GM23338 (cell line): ENCODE data around the gene TEX14. TPM values are rescaled to one million over a fixed set of nuclear protein-coding genes. Genes with fewer than 3 reads are reported as not detected.
A peak's percentile ranks its signal among the peaks of the same experiment; 100 is the strongest.

Source experiments
- ATAC-seq: fragments of 200-7000 bp; cut with Tn5 transposase; 3 replicates; pipeline ENCODE4 v1.9.1; 2020
- DNase-seq: peaks from one replicate; pipeline ENCODE4 v3.0.0-alpha.2; 2015; ENCODE audit warnings: low spot score
- H2AFZ ChIP-seq: fragments of 200-600 bp; sonication (generic); 2 replicates; pipeline ENCODE4 v1.8.0; 2016; ENCODE audit warnings: antibody characterized with exemption, mild to moderate bottlenecking, moderate library complexity
- H3F3A ChIP-seq: fragments of 200-600 bp; sonication (generic); replicated peaks from 2 replicates; pipeline ENCODE4 v1.8.0; 2017; ENCODE audit warnings: antibody characterized with exemption, mixed run types, low read depth
- H3K27ac ChIP-seq: fragments of 200-600 bp; sonication (generic); 2 replicates; pipeline ENCODE4 v1.6.1; 2016; ENCODE audit warnings: low read depth
- H3K27me3 ChIP-seq: fragments of 200-600 bp; sonication (generic); 2 replicates; pipeline ENCODE4 v1.8.0; 2016; ENCODE audit warnings: mild to moderate bottlenecking, mixed run types, moderate library complexity; ENCODE audit not compliant: insufficient read depth
- H3K36me3 ChIP-seq: fragments of 200-600 bp; sonication (generic); 2 replicates; pipeline ENCODE4 v1.8.0; 2016; ENCODE audit warnings: mild to moderate bottlenecking; ENCODE audit not compliant: insufficient read depth
- H3K4me1 ChIP-seq: fragments of 200-600 bp; sonication (generic); 2 replicates; pipeline ENCODE4 v1.8.0; 2016; ENCODE audit warnings: mild to moderate bottlenecking, moderate library complexity; ENCODE audit not compliant: insufficient read depth
- H3K4me2 ChIP-seq: fragments of 200-600 bp; sonication (generic); 2 replicates; pipeline ENCODE4 v1.7.1; 2017; ENCODE audit warnings: mixed run types
- H3K4me3 ChIP-seq: fragments of 200-600 bp; sonication (generic); 2 replicates; pipeline ENCODE4 v1.6.1; 2016; ENCODE audit warnings: mixed run types
- H3K79me2 ChIP-seq: fragments of 200-600 bp; sonication (generic); replicated peaks from 2 replicates; pipeline ENCODE4 v1.8.0; 2017; ENCODE audit warnings: mild to moderate bottlenecking; ENCODE audit not compliant: insufficient read depth
- H3K9me2 ChIP-seq: fragments of 200-600 bp; sonication (generic); 2 replicates; pipeline ENCODE4 v1.8.0; 2017; ENCODE audit not compliant: insufficient read depth
- H4K20me1 ChIP-seq: fragments of 200-600 bp; sonication (generic); replicated peaks from 2 replicates; pipeline ENCODE4 v1.8.0; 2017; ENCODE audit warnings: mild to moderate bottlenecking; ENCODE audit not compliant: insufficient read depth
- H3K27ac Mint-ChIP-seq: 2 replicates; pipeline ENCODE4 v1.8.0; 2020; ENCODE audit warnings: inconsistent platforms, mild to moderate bottlenecking, moderate library complexity, mixed read lengths
- H3K27me3 Mint-ChIP-seq: 3 replicates; pipeline ENCODE4 v1.8.0; 2022; ENCODE audit warnings: low read depth, mild to moderate bottlenecking, moderate library complexity, mixed read lengths, inconsistent platforms; ENCODE audit not compliant: insufficient read depth, poor library complexity
- H3K36me3 Mint-ChIP-seq: 3 replicates; pipeline ENCODE4 v1.8.0; 2021; ENCODE audit warnings: low read depth, mild to moderate bottlenecking, inconsistent platforms, moderate library complexity, mixed read lengths
- H3K4me1 Mint-ChIP-seq: 3 replicates; pipeline ENCODE4 v1.8.0; 2020; ENCODE audit warnings: mild to moderate bottlenecking, inconsistent platforms, mixed read lengths
- H3K4me3 Mint-ChIP-seq: 3 replicates; pipeline ENCODE4 v1.8.0; 2021; ENCODE audit warnings: moderate library complexity, mild to moderate bottlenecking, inconsistent platforms, mixed read lengths
- H3K9me3 Mint-ChIP-seq: 3 replicates; pipeline ENCODE4 v1.8.0; 2020; ENCODE audit warnings: moderate library complexity, mild to moderate bottlenecking, inconsistent platforms, mixed read lengths
- CREB1 ChIP-seq: fragments of 250-450 bp; sonication (Bioruptor Pico); IDR thresholded peaks from 2 replicates; pipeline ENCODE4 v1.5.0; 2020; ENCODE audit warnings: low read depth, mild to moderate bottlenecking, moderate library complexity
- CTCF ChIP-seq, 2 experiments: fragments of 200-600 bp in 1 of 2; sonication (generic) in 1 of 2; conservative IDR thresholded peaks; 2 replicates each; pipeline versions ENCODE4 v1.5.1 to v1.6.1; 2016 to 2017; ENCODE audit warnings: antibody characterized with exemption in 2 of 2, low read depth in 2 of 2, mild to moderate bottlenecking in 2 of 2, moderate library complexity in 1 of 2
- ETS1 ChIP-seq: IDR thresholded peaks from 2 replicates; pipeline ENCODE4 v1.6.1; 2016; ENCODE audit warnings: antibody characterized with exemption
- NANOG ChIP-seq: IDR thresholded peaks from 2 replicates; pipeline ENCODE4 v1.6.1; 2016; ENCODE audit warnings: antibody characterized with exemption, borderline replicate concordance
- POLR2AphosphoS5 ChIP-seq: IDR thresholded peaks from 2 replicates; pipeline ENCODE4 v1.6.1; 2016; ENCODE audit warnings: antibody characterized with exemption, low read depth
- REST ChIP-seq: IDR thresholded peaks from one replicate; pipeline ENCODE4 v1.6.1; 2018; ENCODE audit warnings: antibody characterized with exemption; ENCODE audit not compliant: unreplicated experiment
- STAT1 ChIP-seq: IDR thresholded peaks from one replicate; pipeline ENCODE4 v1.6.1; 2016; ENCODE audit warnings: antibody characterized with exemption; ENCODE audit not compliant: unreplicated experiment
- ZNF114 ChIP-seq: fragments of 250-450 bp; sonication (Bioruptor Pico); IDR thresholded peaks from 2 replicates; pipeline ENCODE4 v1.5.0; 2020; ENCODE audit warnings: mild to moderate bottlenecking, moderate library complexity
- ZNF331 ChIP-seq: fragments of 250-450 bp; sonication (Bioruptor Pico); IDR thresholded peaks from 2 replicates; pipeline ENCODE4 v1.5.0; 2020; ENCODE audit warnings: low read depth, mild to moderate bottlenecking, moderate library complexity
- ZNF462 ChIP-seq: fragments of 250-450 bp; sonication (Bioruptor Pico); IDR thresholded peaks from 2 replicates; pipeline ENCODE4 v1.5.0; 2020; ENCODE audit warnings: mild to moderate bottlenecking, moderate library complexity
- polyA plus RNA-seq: library from polyadenylated mRNA; unstranded; fragments of >200 nt; fragmentation: Nextera tagmentation; extraction: Ambion mirVana; gene quantifications from 2 replicates; pipeline ENCODE4 v1.2.1, GENCODE V29; 2016
- total RNA-seq: library from RNA; depleted of rRNA; stranded (reverse); fragments of >200 nt; shearing (Covaris generic); gene quantifications from 2 replicates; pipeline ENCODE4 v1.2.3, GENCODE V29; 2014

TEX14 gene
- total and polyA plus RNA-seq, 2 experiments from 2014 or later = 0.80 to 2.6 TPM

GRCh38 chr17:58664302-58664701 lies 27.5 kb downstream of the TEX14 start (continued):
- TF ChIP-seq REST = no peak
- TF ChIP-seq POLR2AphosphoS5 = no peak
- TF ChIP-seq STAT1 = no peak
- TF ChIP-seq ETS1 = no peak
- no peak for TF ChIP-seq NANOG
- no peak for TF ChIP-seq ZNF331
- TF ChIP-seq CTCF (conservative IDR thresholded peaks at IDR 0.05; ENCODE audit: low read depth in 2 of 2) = no peak
- no peak for TF ChIP-seq CREB1 (CRISPR knock-in tag)

GRCh38 chr17:58661499-58661898 lies 30.3 kb downstream of the TEX14 start:
- DNase-seq = no peak
- Mint-ChIP-seq H3K9me3 (peaks cover 14% of the 10 kb centered on the region), H3K27ac (no peak overlapping the region), H3K4me3 (no peak overlapping the region), H3K4me1 (peaks cover 11% of the 10 kb centered on the region), H3K36me3 (no peaks in the 10 kb centered on the region), H3K27me3 (peaks cover 11% of the 10 kb centered on the region)
- H3F3A ChIP-seq = 0 out of 2 replicates have a peak, but pooled peaks cover 6% of the 10 kb centered on the region
- H3K4me3 ChIP-seq = no peak overlapping the region
- no peak for ATAC-seq
- no peaks in the 10 kb centered on the region for H3K9me2 ChIP-seq
- peaks cover 13% of the 10 kb centered on the region for H3K4me1 ChIP-seq
- peak overlapping the region; percentile 83 for H2AFZ ChIP-seq
- no peak overlapping the region for H3K4me2 ChIP-seq
- H3K36me3 ChIP-seq = no peaks in the 10 kb centered on the region
- no peak overlapping the region for H3K27ac ChIP-seq
- H4K20me1 ChIP-seq = no peaks in the 10 kb centered on the region
- H3K79me2 ChIP-seq = no peaks in the 10 kb centered on the region
- H3K27me3 ChIP-seq = no peaks in the 10 kb centered on the region
- TF ChIP-seq ZNF462 (CRISPR knock-in tag) (no peak), REST (no peak), ZNF114 (no peak)
